ENCODE measurements around the gene SUCLA2. TPM values are rescaled to one million over a fixed set of nuclear protein-coding genes. Genes with fewer than 3 reads are reported as not detected.

The SUCLA2 gene
- total and polyA plus RNA-seq, 2 donors (not counting 1 experiment from before 2014, with no cell fraction given), result 15.9 to 33.7 TPM

DNA sequence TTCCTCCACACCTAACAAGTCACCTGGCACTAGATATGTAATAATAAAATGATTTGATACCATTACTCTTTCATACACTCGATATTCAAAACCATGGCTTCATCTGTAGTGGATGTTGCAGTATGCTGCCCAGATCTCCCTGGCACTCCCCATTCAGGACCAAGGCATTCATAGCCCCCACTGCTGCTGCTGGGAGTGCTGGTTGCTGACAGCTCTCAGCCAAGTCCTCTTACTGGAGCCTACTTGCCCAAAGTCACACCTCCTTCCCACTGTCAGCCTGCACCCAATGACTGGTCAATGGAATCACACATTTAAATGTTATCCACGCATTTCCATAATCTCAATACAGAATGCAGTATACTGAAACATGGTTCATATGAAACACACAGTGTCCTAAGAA lies 3.7 kb downstream of the SUCLA2 start:
- no peaks in the 10 kb centered on the region for H3K27me3 ChIP-seq (replicated peaks in 1 of 4; ENCODE audit: control extremely low read depth in 1 of 4, control insufficient read depth in 3 of 4, insufficient read depth in 4 of 4, low read length in 3 of 4)
- Mint-ChIP-seq H3K27ac (no peak overlapping the region), H3K9me3 (ENCODE audit: insufficient read depth) (no peaks in the 10 kb centered on the region), H3K4me3 (no peak overlapping the region), H3K27me3 (no peaks in the 10 kb centered on the region), H3K4me1 (peaks cover 30% of the 10 kb centered on the region)
- peaks cover 13% of the 10 kb centered on the region in 2 donors for H3K4me1 ChIP-seq (ENCODE audit: control insufficient read depth in 2 of 2, insufficient read depth in 2 of 2, low read length in 2 of 2)
- ATAC-seq (ENCODE audit: low read depth) (no peak), DNase-seq (no peak)
- no peak overlapping the region for H3K27ac ChIP-seq (ENCODE audit: low read length in 2 of 2)
- H3K9me3 ChIP-seq (ENCODE audit: control extremely low read depth in 1 of 3, control insufficient read depth in 2 of 3, insufficient read depth in 1 of 3, low read length in 2 of 3), result no peaks in the 10 kb centered on the region
- H3K4me2 ChIP-seq (replicated peaks; ENCODE audit: low read depth, low read length, poor library complexity, severe bottlenecking), result no peak overlapping the region
- H3K79me2 ChIP-seq (ENCODE audit: control insufficient read depth, insufficient read depth, low read length), result peaks cover 64% of the 10 kb centered on the region
- peaks cover 8% of the 10 kb centered on the region for H4K20me1 ChIP-seq (ENCODE audit: control insufficient read depth, insufficient read depth, low read length, poor library complexity, severe bottlenecking)
- 100% methylated on average over 1 of the region's 2 CpGs for WGBS (ENCODE audit: insufficient coverage)
- POLR2A ChIA-PET, result no interaction called here
- no peak for TF ChIP-seq EZH2 (IDR thresholded peaks at IDR 0.05; ENCODE audit: borderline replicate concordance, insufficient read depth, low read depth, low read length, poor library complexity, severe bottlenecking)
- TF ChIP-seq, protein P1, sequence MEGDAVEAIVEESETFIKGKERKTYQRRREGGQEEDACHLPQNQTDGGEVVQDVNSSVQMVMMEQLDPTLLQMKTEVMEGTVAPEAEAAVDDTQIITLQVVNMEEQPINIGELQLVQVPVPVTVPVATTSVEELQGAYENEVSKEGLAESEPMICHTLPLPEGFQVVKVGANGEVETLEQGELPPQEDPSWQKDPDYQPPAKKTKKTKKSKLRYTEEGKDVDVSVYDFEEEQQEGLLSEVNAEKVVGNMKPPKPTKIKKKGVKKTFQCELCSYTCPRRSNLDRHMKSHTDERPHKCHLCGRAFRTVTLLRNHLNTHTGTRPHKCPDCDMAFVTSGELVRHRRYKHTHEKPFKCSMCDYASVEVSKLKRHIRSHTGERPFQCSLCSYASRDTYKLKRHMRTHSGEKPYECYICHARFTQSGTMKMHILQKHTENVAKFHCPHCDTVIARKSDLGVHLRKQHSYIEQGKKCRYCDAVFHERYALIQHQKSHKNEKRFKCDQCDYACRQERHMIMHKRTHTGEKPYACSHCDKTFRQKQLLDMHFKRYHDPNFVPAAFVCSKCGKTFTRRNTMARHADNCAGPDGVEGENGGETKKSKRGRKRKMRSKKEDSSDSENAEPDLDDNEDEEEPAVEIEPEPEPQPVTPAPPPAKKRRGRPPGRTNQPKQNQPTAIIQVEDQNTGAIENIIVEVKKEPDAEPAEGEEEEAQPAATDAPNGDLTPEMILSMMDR (IDR thresholded peaks at IDR 0.05), result no peak
- peaks cover 0 to 22% of the 10 kb centered on the region in 2 experiments for H3K36me3 ChIP-seq (replicated peaks in 1 of 2; ENCODE audit: control extremely low read depth in 1 of 2, control insufficient read depth in 1 of 2, extremely low read depth in 1 of 2, insufficient read depth in 2 of 2, low read length in 1 of 2)
- H3K4me3 ChIP-seq (ENCODE audit: control extremely low read depth in 1 of 5, extremely low read depth in 1 of 5, insufficient read depth in 1 of 5, low read depth in 2 of 5, low read length in 4 of 5), result no peak overlapping the region
- no peak overlapping the region for H2AFZ ChIP-seq (ENCODE audit: insufficient read depth, low read depth, low read length, poor library complexity, severe bottlenecking)
- CTCF ChIA-PET, result no interaction called here
- intact Hi-C loops (cut with micrococcal nuclease), result no loop called here
- H3K9ac ChIP-seq (ENCODE audit: low read length), result no peak overlapping the region

DNA sequence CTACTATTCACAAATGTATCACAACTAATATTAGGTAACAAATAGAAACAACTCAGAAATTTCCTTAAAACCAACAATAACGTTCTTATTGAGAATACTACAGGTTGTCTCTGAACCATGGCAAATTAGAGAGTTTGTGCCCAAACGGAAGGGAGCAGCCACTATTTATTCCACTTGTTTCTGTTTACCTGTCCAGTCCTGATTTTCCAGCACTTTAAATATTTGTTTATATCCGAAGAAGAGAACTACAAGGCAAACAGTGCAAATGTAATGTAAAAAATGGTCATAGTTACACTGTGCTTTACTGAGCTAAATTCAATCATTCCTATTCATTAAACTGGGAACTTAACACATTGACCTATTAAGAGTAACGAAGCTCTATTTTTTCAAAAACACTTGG lies 9.2 kb downstream of the SUCLA2 start:
- no peak for DNase-seq
- Histone ChIP-seq H3K4me3 (ENCODE audit: control extremely low read depth in 1 of 5, extremely low read depth in 1 of 5, insufficient read depth in 1 of 5, low read depth in 2 of 5, low read length in 4 of 5) (no peak overlapping the region), H3K4me1 (ENCODE audit: control insufficient read depth in 2 of 2, insufficient read depth in 2 of 2, low read length in 2 of 2) (no peaks in the 10 kb centered on the region), H3K79me2 (ENCODE audit: control insufficient read depth, insufficient read depth, low read length) (peaks cover 25% of the 10 kb centered on the region), H3K9me3 (ENCODE audit: control extremely low read depth in 1 of 3, control insufficient read depth in 2 of 3, insufficient read depth in 1 of 3, low read length in 2 of 3) (no peaks in the 10 kb centered on the region), H4K20me1 (ENCODE audit: control insufficient read depth, insufficient read depth, low read length, poor library complexity, severe bottlenecking) (peaks cover 10% of the 10 kb centered on the region), H3K27me3 (replicated peaks in 1 of 4; ENCODE audit: control extremely low read depth in 1 of 4, control insufficient read depth in 3 of 4, insufficient read depth in 4 of 4, low read length in 3 of 4) (no peaks in the 10 kb centered on the region), H3K9ac (ENCODE audit: low read length) (no peak overlapping the region), H2AFZ (ENCODE audit: insufficient read depth, low read depth, low read length, poor library complexity, severe bottlenecking) (no peak overlapping the region), H3K27ac (ENCODE audit: low read length in 2 of 2) (no peak overlapping the region), H3K4me2 (replicated peaks; ENCODE audit: low read depth, low read length, poor library complexity, severe bottlenecking) (no peak overlapping the region), H3K36me3 (replicated peaks in 1 of 2; ENCODE audit: control extremely low read depth in 1 of 2, control insufficient read depth in 1 of 2, extremely low read depth in 1 of 2, insufficient read depth in 2 of 2, low read length in 1 of 2) (peaks cover 0 to 45% of the 10 kb centered on the region in 2 experiments)
- no peaks in the 10 kb centered on the region for H3K4me1 Mint-ChIP-seq
- CTCF ChIA-PET, result no interaction called here
- no peak overlapping the region for H3K27ac Mint-ChIP-seq
- H3K27me3 Mint-ChIP-seq, result no peaks in the 10 kb centered on the region
- POLR2A ChIA-PET, result no interaction called here
- H3K4me3 Mint-ChIP-seq, result no peak overlapping the region
- 80% methylated on average over 1 of the region's 4 CpGs for WGBS (ENCODE audit: insufficient coverage)
- TF ChIP-seq EZH2 (IDR thresholded peaks at IDR 0.05; ENCODE audit: borderline replicate concordance, insufficient read depth, low read depth, low read length, poor library complexity, severe bottlenecking), result no peak
- TF ChIP-seq, protein P1 (IDR thresholded peaks at IDR 0.05), result no peak
- no peaks in the 10 kb centered on the region for H3K9me3 Mint-ChIP-seq (ENCODE audit: insufficient read depth)
- intact Hi-C loops (cut with micrococcal nuclease), result no loop called here
- no peak for ATAC-seq (ENCODE audit: low read depth)
